NCI-H226 (cell line): Measurements from ENCODE around the gene TENT4A.

Source experiments
- DNase-seq: peaks from one replicate; pipeline ENCODE4 v3.0.0-alpha.2; 2015

TENT4A gene

DNA sequence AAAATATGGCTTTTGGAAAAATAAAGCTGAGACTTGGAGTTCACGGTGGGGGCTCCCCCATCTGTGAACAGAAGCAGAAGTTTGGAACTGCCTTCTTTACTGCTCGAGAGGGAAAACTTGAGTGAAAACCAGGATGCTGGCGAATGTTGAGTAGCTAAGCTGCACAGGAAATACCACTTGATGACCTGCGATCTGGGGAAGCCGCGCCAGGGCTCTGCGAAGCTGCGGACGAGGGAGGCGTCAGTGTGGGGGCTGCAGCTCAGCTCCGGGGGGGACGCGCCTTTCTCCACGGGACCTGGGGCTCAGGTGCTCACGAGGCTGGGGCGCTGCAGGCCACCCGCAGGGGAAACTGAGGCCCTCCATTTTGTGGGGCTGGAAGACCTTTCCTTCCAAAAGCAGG is 62.3 kb downstream of the TENT4A start:
- DNase-seq, result no peak

DNA sequence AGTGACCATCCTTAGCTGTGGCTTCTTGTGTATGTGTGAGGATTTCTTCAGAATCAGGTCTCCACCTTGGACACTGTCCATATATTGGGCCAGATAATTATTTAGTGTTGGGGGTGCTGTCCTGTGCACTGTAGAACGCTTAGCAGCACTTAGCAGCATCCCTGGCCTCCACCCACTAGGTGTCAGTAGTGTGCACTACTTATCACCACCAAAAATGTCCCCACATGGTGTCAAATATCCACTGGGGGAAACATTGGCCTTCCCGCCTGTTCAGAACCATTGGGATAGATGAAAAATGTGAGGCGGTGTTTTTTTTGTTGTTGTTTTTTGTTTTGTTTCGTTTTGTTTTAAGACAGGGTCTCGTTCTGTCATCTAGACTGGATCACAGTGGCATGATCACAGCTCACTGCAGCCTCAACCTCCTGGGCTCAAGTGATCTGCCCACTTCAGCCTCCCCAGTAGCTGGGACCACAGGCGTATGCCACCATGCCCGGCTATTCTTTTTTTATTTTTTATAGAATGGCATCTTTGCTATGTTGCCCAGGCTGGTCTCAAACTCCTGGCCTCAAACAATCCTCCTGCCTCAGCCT is 67.7 kb downstream of the TENT4A start:
- DNase-seq, result no peak

DNA sequence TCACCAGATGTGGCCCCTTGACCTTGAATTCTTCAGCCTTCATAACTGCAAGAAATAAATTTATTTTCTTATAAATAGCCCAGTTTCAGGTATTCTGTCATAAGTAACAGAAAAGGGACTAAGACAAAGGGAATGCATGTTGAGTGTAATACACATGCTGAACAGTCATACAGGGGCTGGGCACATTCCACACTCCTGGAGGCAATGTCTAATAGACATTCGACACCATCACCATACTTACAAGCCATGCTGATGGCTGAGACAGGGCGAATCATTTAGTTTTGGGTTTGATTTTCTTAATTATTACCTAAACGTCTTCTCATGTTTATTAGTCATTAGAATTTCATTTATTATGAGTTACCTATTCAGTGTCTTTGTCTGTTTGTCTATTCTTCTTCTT is 68.5 kb downstream of the TENT4A start:
- peak; percentile 24 for DNase-seq

DNA sequence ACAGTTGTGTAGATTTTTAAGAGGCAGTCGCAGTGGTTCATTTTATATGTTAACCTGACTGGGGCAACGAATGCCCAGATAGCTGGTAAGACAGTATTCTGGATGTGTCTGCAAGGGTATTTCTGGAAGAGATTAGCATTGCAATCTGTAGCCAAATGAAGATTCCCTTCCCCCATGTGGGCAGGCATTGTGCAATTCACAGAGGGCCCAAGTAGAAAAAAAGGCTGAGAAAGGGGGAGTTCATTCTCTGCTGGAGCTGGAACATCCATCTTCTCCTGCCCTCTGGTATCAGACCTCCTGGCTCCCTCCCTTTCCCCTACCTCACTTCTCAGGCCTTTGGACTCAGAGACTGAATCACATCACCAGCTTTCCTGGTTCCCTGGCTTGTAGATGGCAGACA is 70.6 kb downstream of the TENT4A start:
- DNase-seq, result no peak

GRCh38 chr5:6784481-6784880 is 71.2 kb downstream of the TENT4A start:
- DNase-seq, result no peak

GRCh38 chr5:6785161-6785860 is 72.1 kb downstream of the TENT4A start:
- no peak for DNase-seq

- no peak for DNase-seq
Observed at GRCh38 chr5:6785861-6786180, 72.6 kb downstream of the TENT4A start.

- DNase-seq, result no peak
Observed at GRCh38 chr5:6786786-6787495, 73.7 kb downstream of the TENT4A start.

DNA sequence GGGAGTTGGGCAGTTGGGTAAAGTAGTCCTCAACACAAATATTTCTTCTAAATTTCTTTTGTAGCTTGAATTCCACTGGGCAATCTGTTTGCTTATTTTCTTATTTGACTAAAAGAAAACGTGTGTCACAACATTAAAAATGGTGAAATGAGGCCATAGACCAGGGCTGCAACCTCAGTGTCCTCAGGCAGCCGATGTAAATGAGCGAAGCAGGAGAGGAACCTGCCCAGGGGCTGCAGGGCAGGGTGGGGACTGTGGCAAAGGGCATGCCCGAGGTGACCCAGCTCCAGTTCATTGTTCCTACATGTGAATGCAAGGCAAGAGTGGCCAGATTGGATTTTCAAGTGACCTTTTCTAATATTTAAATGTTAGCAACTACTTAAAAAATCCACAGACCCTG is 74.7 kb downstream of the TENT4A start:
- no peak for DNase-seq

DNA sequence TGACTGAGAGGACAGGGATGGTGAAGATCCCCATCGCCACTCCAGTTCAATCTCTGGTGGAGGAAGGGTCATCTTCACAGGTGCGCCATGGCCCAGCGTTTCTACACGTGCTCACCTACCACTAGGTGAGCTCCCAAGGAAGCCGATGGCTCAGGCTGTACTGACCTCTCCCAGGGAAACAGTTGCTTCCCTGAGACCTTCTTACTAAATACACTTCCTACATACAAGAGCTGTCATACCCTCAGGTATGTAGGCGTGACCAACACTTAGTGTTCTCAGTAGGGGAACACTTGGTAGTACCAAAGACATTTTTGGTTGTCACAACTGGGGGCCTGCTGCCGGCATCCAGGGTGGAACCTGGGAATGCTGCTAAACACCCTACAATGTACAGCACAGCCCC is 75.2 kb downstream of the TENT4A start:
- no peak for DNase-seq

GRCh38 chr5:6788956-6789649 is 75.9 kb downstream of the TENT4A start:
- DNase-seq, result no peak

DNA sequence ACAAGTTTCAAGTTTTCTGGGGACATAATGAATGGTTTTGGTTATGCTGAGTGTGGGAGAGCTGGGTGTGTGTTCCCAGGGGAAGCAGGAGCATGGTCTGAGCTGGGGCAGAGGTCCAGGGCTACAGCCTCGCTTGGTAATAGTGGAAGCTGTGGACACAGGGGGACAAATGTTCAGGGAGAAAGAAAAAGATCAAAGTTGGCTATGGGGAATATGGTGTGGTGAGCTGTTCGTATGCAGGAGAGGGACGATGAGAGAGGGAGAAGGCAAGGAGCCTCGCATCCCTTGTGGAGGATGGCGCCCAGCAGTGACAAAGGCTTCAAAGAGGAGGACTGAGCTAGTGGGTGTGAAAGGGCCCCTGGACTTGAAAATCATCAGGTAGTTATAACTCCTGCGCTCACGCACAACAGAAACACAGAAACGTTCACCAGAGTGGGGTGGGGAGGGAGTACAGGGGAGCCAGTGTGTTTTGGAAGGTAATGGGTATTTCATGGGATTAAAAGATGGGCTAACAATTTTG is 77.2 kb downstream of the TENT4A start:
- no peak for DNase-seq

- no peak for DNase-seq
Observed at GRCh38 chr5:6791031-6791430, 77.8 kb downstream of the TENT4A start.

DNA sequence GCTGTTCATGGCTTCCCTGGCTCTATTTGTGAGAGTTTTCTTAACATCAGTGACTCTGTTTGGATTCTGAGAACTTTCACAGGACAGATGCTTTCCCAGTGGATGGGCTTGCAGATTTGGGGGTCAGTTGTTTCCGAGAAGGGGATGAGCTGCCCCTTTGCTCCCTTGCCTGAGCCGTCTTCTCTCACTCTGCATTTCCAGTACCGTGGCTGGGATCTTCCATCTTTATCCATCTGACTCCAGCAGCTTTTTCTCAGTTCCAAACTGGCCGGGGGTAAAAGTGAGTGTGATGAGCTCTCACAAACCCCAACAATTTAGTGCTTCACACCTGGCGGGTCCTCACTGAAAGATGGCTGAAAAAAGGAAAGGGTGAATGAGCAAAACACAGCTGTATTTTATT is 79.1 kb downstream of the TENT4A start:
- no peak for DNase-seq

- no peak for DNase-seq
Observed at GRCh38 chr5:6792911-6793471, 79.8 kb downstream of the TENT4A start.

- DNase-seq, result no peak
Observed at GRCh38 chr5:6801236-6801635, 88.0 kb downstream of the TENT4A start.

DNA sequence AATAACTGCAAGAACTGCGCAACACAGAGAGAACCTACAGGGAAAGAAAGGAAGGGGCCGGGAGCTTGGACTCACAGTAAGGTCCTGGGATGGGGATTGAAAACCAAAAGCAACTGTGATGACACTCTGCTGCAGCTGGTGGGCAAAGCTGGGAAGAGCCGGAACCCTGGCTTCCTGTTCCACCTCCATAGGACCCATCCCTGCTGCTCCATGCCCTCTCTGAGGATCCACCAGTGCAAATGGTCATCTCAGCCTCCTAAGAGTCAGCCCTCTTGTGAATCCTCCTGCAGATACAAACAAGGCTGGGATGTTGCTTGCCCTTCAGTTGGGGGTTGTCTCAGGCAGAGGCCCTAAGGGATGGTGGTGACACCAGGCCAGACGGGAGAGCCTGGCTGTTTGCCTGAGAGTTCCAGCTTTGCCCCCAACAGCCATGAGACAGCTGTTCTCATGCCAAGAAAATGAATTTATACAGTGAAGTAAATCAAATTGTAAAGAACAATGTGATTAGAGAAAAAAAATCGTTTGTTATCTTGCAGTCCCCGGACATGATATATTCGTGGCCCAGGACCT is 90.8 kb downstream of the TENT4A start:
- DNase-seq, result no peak

DNA sequence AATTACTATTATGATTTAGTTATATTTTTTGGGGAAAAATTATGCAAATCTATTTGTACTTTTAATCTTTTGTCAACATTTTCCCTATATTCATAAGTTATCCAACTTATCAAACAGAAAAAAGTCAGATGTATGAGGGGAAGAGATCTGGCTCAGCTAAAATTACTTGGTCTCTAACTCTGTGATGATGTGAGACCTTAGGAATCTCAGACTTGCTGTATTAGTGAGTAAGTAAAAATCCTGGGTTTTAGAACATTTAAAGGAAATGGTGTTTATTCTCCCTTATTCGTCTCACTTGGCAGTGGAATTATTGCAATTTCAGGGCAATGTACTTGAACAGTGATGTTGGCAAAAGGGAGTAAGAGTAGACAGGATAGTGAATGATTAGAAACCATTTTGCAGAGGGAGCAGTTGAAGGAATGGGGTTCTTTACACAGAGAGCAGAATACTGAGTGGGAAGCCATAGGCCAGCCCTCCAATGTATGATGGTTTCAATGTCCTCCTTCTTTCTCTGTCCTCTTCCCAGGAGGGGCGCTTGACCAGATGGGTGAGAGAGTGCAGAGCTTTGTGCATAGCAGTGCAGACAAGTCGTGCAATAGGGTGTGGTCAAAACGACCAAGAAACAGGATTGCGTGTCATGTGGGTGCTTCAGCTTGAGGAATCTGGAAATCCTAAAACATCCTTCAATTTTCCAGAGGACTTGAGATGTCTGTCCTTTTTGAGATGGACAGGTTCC is 91.7 kb downstream of the TENT4A start:
- DNase-seq, result peak; percentile 11

GRCh38 chr5:6805841-6806240 is 92.6 kb downstream of the TENT4A start:
- no peak for DNase-seq
